ENCODE data around the gene DCUN1D2.
"Not testable (repeated sequence)": the region's sequence is repeated elsewhere in the genome, so short reads cannot be mapped to it uniquely, and the experiment has no call there.

DCUN1D2 gene

GRCh38 chr13:113458253-113459065, 32.1 kb downstream of the DCUN1D2 start:
- Histone ChIP-seq H3K9me3 (ENCODE audit: insufficient read depth, low read depth, low read length) (no peaks in the 10 kb centered on the region), H3K27ac (ENCODE audit: low read length) (no peak overlapping the region), H3K4me1 (ENCODE audit: insufficient read depth, low read length) (no peaks in the 10 kb centered on the region), H3K4me3 (ENCODE audit: low read length) (no peak overlapping the region), H3K9ac (ENCODE audit: low read depth, low read length) (no peak overlapping the region), H3K27me3 (ENCODE audit: insufficient read depth, low read length) (no peaks in the 10 kb centered on the region), H3K36me3 (ENCODE audit: insufficient read depth, low read depth, low read length) (peaks cover 84% of the 10 kb centered on the region)

DNA sequence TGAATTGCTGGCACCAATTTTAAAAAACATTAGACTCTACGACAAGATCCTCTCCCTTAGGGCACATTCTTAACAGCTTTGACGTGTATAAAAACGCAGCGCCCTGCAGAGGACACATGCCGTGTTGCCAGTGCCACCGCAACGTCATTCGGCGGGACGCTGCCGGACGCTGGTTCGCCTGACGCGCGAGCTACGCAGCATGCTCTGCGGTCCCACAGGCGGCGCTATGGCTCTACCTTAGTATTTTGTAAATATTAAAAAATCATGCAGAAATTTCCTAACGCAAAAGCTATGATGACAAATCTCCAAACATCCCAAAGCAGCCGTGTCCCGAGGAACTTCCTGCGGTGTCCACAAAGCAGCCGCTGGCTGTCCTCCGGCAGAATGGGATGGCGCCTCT, 33.0 kb downstream of the DCUN1D2 start:
- H3K36me3 ChIP-seq (ENCODE audit: insufficient read depth, low read depth, low read length): peaks cover 90% of the 10 kb centered on the region
- H3K4me3 ChIP-seq (ENCODE audit: low read length): no peak overlapping the region
- H3K9me3 ChIP-seq (ENCODE audit: insufficient read depth, low read depth, low read length): no peaks in the 10 kb centered on the region
- H3K27ac ChIP-seq (ENCODE audit: low read length): no peak overlapping the region
- H3K27me3 ChIP-seq (ENCODE audit: insufficient read depth, low read length): no peaks in the 10 kb centered on the region
- no peak overlapping the region for H3K9ac ChIP-seq (ENCODE audit: low read depth, low read length)
- no peaks in the 10 kb centered on the region for H3K4me1 ChIP-seq (ENCODE audit: insufficient read depth, low read length)

GRCh38 chr13:113456116-113456702, 34.3 kb downstream of the DCUN1D2 start:
- H3K9me3 ChIP-seq (ENCODE audit: insufficient read depth, low read depth, low read length): no peaks in the 10 kb centered on the region
- no peak overlapping the region for H3K4me3 ChIP-seq (ENCODE audit: low read length)
- no peak overlapping the region for H3K27ac ChIP-seq (ENCODE audit: low read length)
- no peaks in the 10 kb centered on the region for H3K27me3 ChIP-seq (ENCODE audit: insufficient read depth, low read length)
- no peak overlapping the region for H3K9ac ChIP-seq (ENCODE audit: low read depth, low read length)
- no peaks in the 10 kb centered on the region for H3K4me1 ChIP-seq (ENCODE audit: insufficient read depth, low read length)
- H3K36me3 ChIP-seq (ENCODE audit: insufficient read depth, low read depth, low read length): peaks cover 89% of the 10 kb centered on the region

DNA sequence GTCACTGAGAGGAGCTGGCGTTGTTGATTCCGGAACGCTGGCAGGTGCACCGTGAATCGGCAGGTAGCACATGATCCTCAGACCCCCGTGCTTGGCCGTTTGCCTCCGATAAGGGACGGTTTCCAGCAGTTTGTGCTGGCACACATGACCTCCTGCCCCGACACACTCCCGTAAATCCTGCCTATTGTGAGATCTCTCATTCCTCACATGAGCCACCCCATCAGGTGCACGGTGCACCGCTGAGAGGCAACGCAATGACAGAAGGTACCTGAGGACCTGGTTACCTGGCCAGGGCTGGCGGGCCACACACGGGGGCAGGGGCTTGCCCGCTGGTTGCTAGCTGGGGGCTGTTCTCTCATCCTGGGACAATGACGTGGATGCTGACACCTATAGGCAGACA, 35.1 kb downstream of the DCUN1D2 start:
- peaks cover 81% of the 10 kb centered on the region for H3K36me3 ChIP-seq (ENCODE audit: insufficient read depth, low read depth, low read length)
- no peak overlapping the region for H3K4me3 ChIP-seq (ENCODE audit: low read length)
- no peak overlapping the region for H3K27ac ChIP-seq (ENCODE audit: low read length)
- no peak overlapping the region for H3K9ac ChIP-seq (ENCODE audit: low read depth, low read length)
- H3K4me1 ChIP-seq (ENCODE audit: insufficient read depth, low read length): no peaks in the 10 kb centered on the region
- no peaks in the 10 kb centered on the region for H3K27me3 ChIP-seq (ENCODE audit: insufficient read depth, low read length)
- no peaks in the 10 kb centered on the region for H3K9me3 ChIP-seq (ENCODE audit: insufficient read depth, low read depth, low read length)

DNA sequence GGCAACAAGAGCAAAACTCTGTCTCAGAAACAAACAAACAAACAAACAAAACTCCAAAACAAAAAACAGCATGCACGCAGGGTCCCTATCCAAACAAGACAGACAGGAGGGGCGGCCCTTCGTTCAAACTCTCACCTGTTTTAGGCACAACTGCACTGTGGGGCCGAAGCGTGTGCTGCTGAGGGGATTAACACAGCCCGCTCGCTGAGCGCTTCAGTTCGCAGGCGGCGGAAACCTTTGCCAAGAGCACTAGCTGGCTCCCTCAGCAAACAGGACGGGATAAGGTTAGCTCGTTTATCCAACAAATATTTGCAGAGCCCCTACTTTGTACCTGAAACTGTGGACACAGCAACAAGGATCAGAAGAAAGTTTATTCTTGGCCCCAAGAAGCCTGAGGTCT, 35.6 kb downstream of the DCUN1D2 start:
- H3K36me3 ChIP-seq (ENCODE audit: insufficient read depth, low read depth, low read length): peaks cover 76% of the 10 kb centered on the region
- H3K9me3 ChIP-seq (ENCODE audit: insufficient read depth, low read depth, low read length): no peaks in the 10 kb centered on the region
- H3K4me1 ChIP-seq (ENCODE audit: insufficient read depth, low read length): no peaks in the 10 kb centered on the region
- no peak overlapping the region for H3K27ac ChIP-seq (ENCODE audit: low read length)
- no peaks in the 10 kb centered on the region for H3K27me3 ChIP-seq (ENCODE audit: insufficient read depth, low read length)
- no peak overlapping the region for H3K4me3 ChIP-seq (ENCODE audit: low read length)
- H3K9ac ChIP-seq (ENCODE audit: low read depth, low read length): no peak overlapping the region

GRCh38 chr13:113452942-113453901, 37.3 kb downstream of the DCUN1D2 start, which contains the start of gene ADPRHL1:
ADPRHL1 (minus strand) TSS chr13:113453488; CDS start chr13:113453437, 51 bp downstream.
- no peak within 1 kb of the TSS for H3K4me3 ChIP-seq (ENCODE audit: low read length)
- H3K27ac ChIP-seq (ENCODE audit: low read length): no peak within 1 kb of the TSS
- H3K9ac ChIP-seq (ENCODE audit: low read depth, low read length): no peak within 1 kb of the TSS
- no peaks in the 10 kb centered on the region for H3K9me3 ChIP-seq (ENCODE audit: insufficient read depth, low read depth, low read length)
- peaks cover 59% of the 10 kb centered on the region for H3K36me3 ChIP-seq (ENCODE audit: insufficient read depth, low read depth, low read length)
- no peaks in the 10 kb centered on the region for H3K27me3 ChIP-seq (ENCODE audit: insufficient read depth, low read length)
- no peaks in the 10 kb centered on the region for H3K4me1 ChIP-seq (ENCODE audit: insufficient read depth, low read length)

- no peak overlapping the region for H3K4me3 ChIP-seq (ENCODE audit: low read length)
- H3K27me3 ChIP-seq (ENCODE audit: insufficient read depth, low read length): no peaks in the 10 kb centered on the region
- no peaks in the 10 kb centered on the region for H3K9me3 ChIP-seq (ENCODE audit: insufficient read depth, low read depth, low read length)
- H3K36me3 ChIP-seq (ENCODE audit: insufficient read depth, low read depth, low read length): peaks cover 52% of the 10 kb centered on the region
- no peak overlapping the region for H3K27ac ChIP-seq (ENCODE audit: low read length)
- H3K4me1 ChIP-seq (ENCODE audit: insufficient read depth, low read length): no peaks in the 10 kb centered on the region
- no peak overlapping the region for H3K9ac ChIP-seq (ENCODE audit: low read depth, low read length)
Observed at GRCh38 chr13:113452466-113452865, 38.0 kb downstream of the DCUN1D2 start.

- Histone ChIP-seq H3K27ac (ENCODE audit: low read length) (no peak overlapping the region), H3K4me1 (ENCODE audit: insufficient read depth, low read length) (no peaks in the 10 kb centered on the region), H3K4me3 (ENCODE audit: low read length) (no peak overlapping the region), H3K9ac (ENCODE audit: low read depth, low read length) (no peak overlapping the region), H3K36me3 (ENCODE audit: insufficient read depth, low read depth, low read length) (peaks cover 47% of the 10 kb centered on the region), H3K9me3 (ENCODE audit: insufficient read depth, low read depth, low read length) (peaks cover 3% of the 10 kb centered on the region; the same call in 1 of the 2 replicates), H3K27me3 (ENCODE audit: insufficient read depth, low read length) (no peaks in the 10 kb centered on the region)
Observed at GRCh38 chr13:113451951-113452421, 38.5 kb downstream of the DCUN1D2 start.

DNA sequence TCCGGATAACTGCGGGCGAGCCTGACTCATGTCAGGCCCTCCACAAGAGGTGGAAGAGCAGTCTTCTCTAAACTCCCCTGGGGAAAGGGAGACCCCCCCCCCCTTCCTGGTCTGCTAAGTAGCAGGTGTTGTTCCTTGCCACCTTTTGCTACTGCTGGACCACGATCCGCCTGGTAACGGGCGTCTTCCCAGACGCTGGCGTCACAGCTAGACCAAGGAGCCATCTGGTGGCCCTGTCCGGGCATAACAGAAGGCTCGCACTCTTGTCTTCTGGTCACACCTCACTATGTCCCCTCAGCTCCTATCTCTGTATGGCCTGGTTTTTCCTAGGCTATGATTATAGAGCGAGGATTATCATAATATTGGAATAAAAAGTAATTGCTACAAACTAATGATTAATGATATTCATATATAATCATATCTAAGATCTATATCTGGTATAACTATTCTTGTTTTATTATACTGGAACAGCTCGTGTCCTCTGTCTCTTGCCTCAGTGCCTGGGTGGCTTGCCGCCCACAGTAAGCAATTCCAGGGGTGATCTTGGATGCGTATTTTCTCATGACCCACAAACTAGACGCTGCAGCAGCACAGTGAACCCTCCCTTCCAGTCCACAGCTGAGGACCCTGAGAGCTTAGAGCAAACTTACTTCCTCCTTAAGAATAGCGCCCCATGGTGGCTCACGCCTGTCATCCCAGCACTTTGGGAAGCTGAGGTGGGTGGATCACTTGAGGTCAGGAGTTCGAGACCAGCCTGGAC, 39.5 kb downstream of the DCUN1D2 start:
- H3K27me3 ChIP-seq (ENCODE audit: insufficient read depth, low read length); H3K4me3 ChIP-seq (ENCODE audit: low read length); H3K9ac ChIP-seq (ENCODE audit: low read depth, low read length); H3K27ac ChIP-seq (ENCODE audit: low read length); H3K9me3 ChIP-seq (ENCODE audit: insufficient read depth, low read depth, low read length); H3K4me1 ChIP-seq (ENCODE audit: insufficient read depth, low read length): not testable (repeated sequence)
- H3K36me3 ChIP-seq (ENCODE audit: insufficient read depth, low read depth, low read length): peaks cover 38% of the 10 kb centered on the region

- not testable (repeated sequence) for H3K27me3 ChIP-seq (ENCODE audit: insufficient read depth, low read length); H3K27ac ChIP-seq (ENCODE audit: low read length); H3K9me3 ChIP-seq (ENCODE audit: insufficient read depth, low read depth, low read length); H3K4me1 ChIP-seq (ENCODE audit: insufficient read depth, low read length); H3K9ac ChIP-seq (ENCODE audit: low read depth, low read length); H3K4me3 ChIP-seq (ENCODE audit: low read length)
- peaks cover 31% of the 10 kb centered on the region for H3K36me3 ChIP-seq (ENCODE audit: insufficient read depth, low read depth, low read length)
Observed at GRCh38 chr13:113450348-113450744, 40.2 kb downstream of the DCUN1D2 start.
